ENCODE data around the gene PTCH2. TPM values are rescaled to one million over a fixed set of nuclear protein-coding genes. Genes with fewer than 3 reads are reported as not detected.

The PTCH2 gene
- total RNA-seq, 1 experiment from 2014 or later, result 1.1 TPM

GRCh38 chr1:44847845-44848244 is 4.8 kb upstream of the PTCH2 start:
- Mint-ChIP-seq H3K27ac (no peak overlapping the region), H3K9me3 (no peaks in the 10 kb centered on the region), H3K27me3 (ENCODE audit: low read depth) (peaks cover 12% of the 10 kb centered on the region; the same call in 1 of the 2 replicates), H3K36me3 (no peaks in the 10 kb centered on the region), H3K4me3 (no peak overlapping the region), H3K4me1 (peaks cover 12% of the 10 kb centered on the region)
- DNase-seq (ENCODE audit: low spot score), result no peak
- TF ChIP-seq USF1 (CRISPR knock-in tag; IDR thresholded peaks at IDR 0.05) (no peak), USF2 (CRISPR knock-in tag; IDR thresholded peaks at IDR 0.05) (no peak), SMAD4 (CRISPR knock-in tag; IDR thresholded peaks at IDR 0.05) (no peak), E2F1 (CRISPR knock-in tag; IDR thresholded peaks at IDR 0.05) (no peak), SMAD3 (CRISPR knock-in tag; IDR thresholded peaks at IDR 0.05; ENCODE audit: borderline replicate concordance) (no peak), NFE2L1 (CRISPR knock-in tag; IDR thresholded peaks at IDR 0.05) (no peak), ZNF396 (CRISPR knock-in tag; IDR thresholded peaks at IDR 0.05; ENCODE audit: borderline replicate concordance) (no peak), ZNF281 (CRISPR knock-in tag; IDR thresholded peaks at IDR 0.05) (no peak), CREB1 (CRISPR knock-in tag; IDR thresholded peaks at IDR 0.05) (no peak), IRF1 (CRISPR knock-in tag; IDR thresholded peaks at IDR 0.05) (no peak), ATF2 (CRISPR knock-in tag; IDR thresholded peaks at IDR 0.05; ENCODE audit: borderline replicate concordance, low read depth) (no peak)
- ChIA-PET POLR2A (interaction anchor here (0.5 kb wide), 1 partner anchor 21 kb away, joined by 4 read pairs; no protein-coding TSS in a partner anchor), CTCF (interaction anchor here (0.6 to 1.4 kb wide), 3 partner anchors 12 to 87 kb away, joined by 3 to 6 read pairs (median 3); no protein-coding TSS in a partner anchor)
- ATAC-seq, result no peak

- CTCF ChIA-PET, result no interaction called here
- Mint-ChIP-seq H3K36me3 (no peaks in the 10 kb centered on the region), H3K9me3 (no peaks in the 10 kb centered on the region), H3K27ac (no peak overlapping the region; the same call in 1 of the 2 replicates), H3K4me3 (no peak overlapping the region), H3K27me3 (ENCODE audit: low read depth) (peaks cover 19% of the 10 kb centered on the region), H3K4me1 (peaks cover 12% of the 10 kb centered on the region)
- POLR2A ChIA-PET, result no interaction called here
- no peak for ATAC-seq
- DNase-seq (ENCODE audit: low spot score), result no peak
- TF ChIP-seq STAT6 (CRISPR knock-in tag; conservative IDR thresholded peaks at IDR 0.05; ENCODE audit: low read depth), result no peak
- no peak for TF ChIP-seq ZMAT4 (CRISPR knock-in tag; IDR thresholded peaks at IDR 0.05)
- no peak for TF ChIP-seq ZNF532 (CRISPR knock-in tag; IDR thresholded peaks at IDR 0.05; ENCODE audit: borderline replicate concordance)
- TF ChIP-seq ZNF232 (CRISPR knock-in tag; IDR thresholded peaks at IDR 0.05), result no peak
- TF ChIP-seq ZNF396 (CRISPR knock-in tag; IDR thresholded peaks at IDR 0.05; ENCODE audit: borderline replicate concordance), result no peak
Measured at GRCh38 chr1:44846985-44847384, 3.9 kb upstream of the PTCH2 start.

All from WTC11 (cell line).